H9 (cell line): ENCODE data around the gene SSX2IP. TPM values are rescaled to one million over a fixed set of nuclear protein-coding genes. Genes with fewer than 3 reads are reported as not detected.

Experiments used
- DNase-seq: peaks from one replicate; pipeline ENCODE4 v3.0.0-alpha.2; 2017
- H2AFZ ChIP-seq: one replicate; pipeline ENCODE4 v1.6.1; 2013; ENCODE audit warnings: mild to moderate bottlenecking, low read length, control low read depth, moderate library complexity
- H2AK5ac ChIP-seq: 2 replicates; pipeline ENCODE4 v1.6.1; 2013; ENCODE audit warnings: low read length, control low read depth, mixed read lengths; ENCODE audit not compliant: insufficient read length
- H2BK120ac ChIP-seq: one replicate; pipeline ENCODE4 v1.6.1; 2013; ENCODE audit warnings: low read depth, mild to moderate bottlenecking, low read length, control low read depth, inconsistent platforms; ENCODE audit not compliant: poor library complexity, severe bottlenecking
- H2BK12ac ChIP-seq: 2 replicates; pipeline ENCODE4 v1.6.1; 2013; ENCODE audit warnings: low read length, control low read depth, mixed read lengths, low read depth; ENCODE audit not compliant: insufficient read length
- H2BK15ac ChIP-seq: 2 replicates; pipeline ENCODE4 v1.6.1; 2013; ENCODE audit warnings: low read depth, low read length, control low read depth
- H2BK20ac ChIP-seq: one replicate; pipeline ENCODE4 v1.6.1; 2013; ENCODE audit warnings: low read depth, mild to moderate bottlenecking, low read length, control low read depth, inconsistent platforms; ENCODE audit not compliant: poor library complexity, severe bottlenecking
- H2BK5ac ChIP-seq: 2 replicates; pipeline ENCODE4 v1.6.1; 2013; ENCODE audit warnings: low read length, control low read depth, mixed read lengths; ENCODE audit not compliant: insufficient read length
- H3K14ac ChIP-seq: 2 replicates; pipeline ENCODE4 v1.6.1; 2013; ENCODE audit warnings: low read length, control low read depth; ENCODE audit not compliant: insufficient read depth
- H3K18ac ChIP-seq: 2 replicates; pipeline ENCODE4 v1.6.1; 2013; ENCODE audit warnings: low read depth, mild to moderate bottlenecking, mixed read lengths, low read length, control low read depth; ENCODE audit not compliant: insufficient read length
- H3K23ac ChIP-seq: 2 replicates; pipeline ENCODE4 v1.6.1; 2013; ENCODE audit warnings: low read length, control low read depth, mixed read lengths, low read depth; ENCODE audit not compliant: insufficient read length
- H3K23me2 ChIP-seq: 2 replicates; pipeline ENCODE4 v1.6.1; 2013; ENCODE audit warnings: low read depth, mild to moderate bottlenecking, mixed read lengths, low read length, control low read depth; ENCODE audit not compliant: insufficient read length, poor library complexity, severe bottlenecking
- H3K27ac ChIP-seq: 2 replicates; pipeline ENCODE4 v1.5.1; 2013; ENCODE audit warnings: low read length, control low read depth, mixed read lengths, low read depth; ENCODE audit not compliant: insufficient read length
- H3K27me3 ChIP-seq: 2 replicates; pipeline ENCODE4 v1.6.1; 2013; ENCODE audit warnings: low read length, control low read depth, inconsistent platforms; ENCODE audit not compliant: insufficient read depth
- H3K4ac ChIP-seq: 2 replicates; pipeline ENCODE4 v1.6.1; 2013; ENCODE audit warnings: low read depth, mild to moderate bottlenecking, control low read depth, inconsistent platforms, low read length, moderate library complexity
- H3K4me1 ChIP-seq: 2 replicates; pipeline ENCODE4 v1.6.1; 2013; ENCODE audit warnings: low read length, control low read depth, inconsistent platforms; ENCODE audit not compliant: insufficient read depth
- H3K4me2 ChIP-seq: 2 replicates; pipeline ENCODE4 v1.6.1; 2013; ENCODE audit warnings: low read length, control low read depth, mixed read lengths; ENCODE audit not compliant: insufficient read length, insufficient read depth
- H3K56ac ChIP-seq: 2 replicates; pipeline ENCODE4 v1.6.1; 2013; ENCODE audit warnings: low read depth, mild to moderate bottlenecking, mixed read lengths, low read length, control low read depth; ENCODE audit not compliant: insufficient read length
- H3K79me1 ChIP-seq: 2 replicates; pipeline ENCODE4 v1.6.1; 2013; ENCODE audit warnings: low read depth, mild to moderate bottlenecking, moderate library complexity, low read length, control low read depth, inconsistent platforms; ENCODE audit not compliant: insufficient read depth, poor library complexity, severe bottlenecking
- H3K79me2 ChIP-seq: 2 replicates; pipeline ENCODE4 v1.6.1; 2013; ENCODE audit warnings: low read length, control low read depth, inconsistent platforms; ENCODE audit not compliant: insufficient read depth
- H3K9ac ChIP-seq: 2 replicates; pipeline ENCODE4 v1.6.1; 2013; ENCODE audit warnings: low read length, control low read depth, mixed read lengths; ENCODE audit not compliant: insufficient read length; ENCODE audit errors: extremely low read depth
- H3K9me3 ChIP-seq: one replicate; pipeline ENCODE4 v1.6.1; 2013; ENCODE audit warnings: low read depth, low read length, inconsistent platforms; ENCODE audit not compliant: control insufficient read depth
- H3T11ph ChIP-seq: one replicate; pipeline ENCODE4 v1.6.1; 2013; ENCODE audit warnings: mild to moderate bottlenecking, low read length, control low read depth, inconsistent platforms
- H4K20me1 ChIP-seq: one replicate; pipeline ENCODE4 v1.6.1; 2013; ENCODE audit not compliant: control insufficient read depth, insufficient read length, insufficient read depth
- H4K5ac ChIP-seq: 2 replicates; pipeline ENCODE4 v1.6.1; 2013; ENCODE audit warnings: low read depth, mild to moderate bottlenecking, mixed read lengths, low read length, control low read depth; ENCODE audit not compliant: insufficient read length
- H4K8ac ChIP-seq: replicated peaks from 2 replicates; pipeline ENCODE4 v1.6.1; 2013; ENCODE audit warnings: low read length, control low read depth, mixed read lengths, low read depth; ENCODE audit not compliant: insufficient read length
- H4K91ac ChIP-seq: 2 replicates; pipeline ENCODE4 v1.6.1; 2013; ENCODE audit warnings: low read depth, mild to moderate bottlenecking, moderate library complexity, mixed read lengths, low read length, control low read depth; ENCODE audit not compliant: insufficient read length
- H3K27ac Mint-ChIP-seq, 3 experiments: 2 replicates in 2 of 3; 3 replicates in 1 of 3; pipeline ENCODE4 v1.8.0; 2020 to 2021; ENCODE audit warnings: mixed read lengths in 3 of 3, mild to moderate bottlenecking in 1 of 3, moderate library complexity in 1 of 3
- H3K27me3 Mint-ChIP-seq: 2 replicates; pipeline ENCODE4 v1.8.0; 2021; ENCODE audit warnings: low read depth, mild to moderate bottlenecking, moderate library complexity, mixed read lengths
- H3K36me3 Mint-ChIP-seq, 3 experiments: 2 replicates in 2 of 3; 3 replicates in 1 of 3; pipeline ENCODE4 v1.8.0; 2020 to 2021; ENCODE audit warnings: low read depth in 3 of 3, mixed read lengths in 3 of 3; ENCODE audit not compliant: insufficient read depth in 1 of 3
- H3K4me1 Mint-ChIP-seq, 2 experiments: 2 replicates each; pipeline ENCODE4 v1.8.0; 2020; ENCODE audit warnings: mixed read lengths in 2 of 2
- H3K4me3 Mint-ChIP-seq, 2 experiments: 2 replicates in 1 of 2; 3 replicates in 1 of 2; pipeline ENCODE4 v1.8.0; 2020 to 2021; ENCODE audit warnings: mild to moderate bottlenecking in 2 of 2, mixed read lengths in 2 of 2, moderate library complexity in 1 of 2
- H3K9me3 Mint-ChIP-seq, 2 experiments: 2 replicates in 1 of 2; 3 replicates in 1 of 2; pipeline ENCODE4 v1.8.0; 2020; ENCODE audit warnings: mild to moderate bottlenecking in 2 of 2, mixed read lengths in 2 of 2, moderate library complexity in 1 of 2
- WGBS: extraction: QIAGEN DNeasy Blood & Tissue Kit; methylation state at CpG from one replicate; pipeline ENCODE4 v1.1.7; 2013; ENCODE audit warnings: missing lambda C conversion rate, low lambda C conversion rate, mixed read lengths; ENCODE audit not compliant: insufficient read length; ENCODE audit errors: extremely low coverage; 5-methylcytosine and 5-hydroxymethylcytosine counted together
- total RNA-seq: library from RNA; stranded (reverse); gene quantifications from 2 replicates; pipeline ENCODE4 v1.2.1, GENCODE V29; 2021
- TF ChIP-seq, protein P1 (sequence below): fragments of 200-600 bp; sonication (generic); conservative IDR thresholded peaks from 3 replicates; pipeline ENCODE4 v1.8.0; 2021; ENCODE audit warnings: antibody characterized with exemption, mild to moderate bottlenecking

Gene SSX2IP
- total RNA-seq, 1 experiment from 2014 or later = 19.6 TPM

DNA sequence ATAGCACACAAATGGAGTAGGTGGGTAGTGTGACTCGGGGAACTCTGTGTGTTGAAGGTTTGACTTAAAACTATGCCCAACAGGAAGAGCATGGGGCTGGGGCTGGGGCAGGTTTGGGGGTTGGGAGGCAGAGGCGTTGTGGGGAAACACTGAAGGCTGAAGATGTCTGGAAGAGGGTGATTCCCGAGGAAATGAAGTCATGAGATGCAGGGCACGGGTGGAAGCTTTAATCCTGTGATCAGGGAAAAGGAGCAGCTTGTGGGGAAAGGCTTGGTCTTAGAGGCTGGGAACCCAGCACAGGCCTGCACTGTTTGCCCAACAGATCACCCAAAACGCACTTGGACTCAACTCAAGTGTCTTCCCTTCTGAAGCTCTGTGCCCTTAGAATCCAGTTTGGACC is 89.5 kb downstream of the SSX2IP start:
- H3K36me3 Mint-ChIP-seq = peaks cover 9 to 17% (median 16%) of the 10 kb centered on the region in 3 experiments
- H2AFZ ChIP-seq = no peak overlapping the region
- H3K79me2 ChIP-seq = no peaks in the 10 kb centered on the region
- no peak overlapping the region for H3K4me2 ChIP-seq
- no peak overlapping the region; a peak in 1 of 7 replicates for H3K27ac Mint-ChIP-seq
- no peak overlapping the region for H3K4ac ChIP-seq
- no peak overlapping the region for H2BK120ac ChIP-seq
- no peak overlapping the region for H4K91ac ChIP-seq
- H3K4me1 Mint-ChIP-seq = peaks cover 16 to 20% of the 10 kb centered on the region in 2 experiments
- H2BK15ac ChIP-seq = no peak overlapping the region
- TF ChIP-seq, protein P1, sequence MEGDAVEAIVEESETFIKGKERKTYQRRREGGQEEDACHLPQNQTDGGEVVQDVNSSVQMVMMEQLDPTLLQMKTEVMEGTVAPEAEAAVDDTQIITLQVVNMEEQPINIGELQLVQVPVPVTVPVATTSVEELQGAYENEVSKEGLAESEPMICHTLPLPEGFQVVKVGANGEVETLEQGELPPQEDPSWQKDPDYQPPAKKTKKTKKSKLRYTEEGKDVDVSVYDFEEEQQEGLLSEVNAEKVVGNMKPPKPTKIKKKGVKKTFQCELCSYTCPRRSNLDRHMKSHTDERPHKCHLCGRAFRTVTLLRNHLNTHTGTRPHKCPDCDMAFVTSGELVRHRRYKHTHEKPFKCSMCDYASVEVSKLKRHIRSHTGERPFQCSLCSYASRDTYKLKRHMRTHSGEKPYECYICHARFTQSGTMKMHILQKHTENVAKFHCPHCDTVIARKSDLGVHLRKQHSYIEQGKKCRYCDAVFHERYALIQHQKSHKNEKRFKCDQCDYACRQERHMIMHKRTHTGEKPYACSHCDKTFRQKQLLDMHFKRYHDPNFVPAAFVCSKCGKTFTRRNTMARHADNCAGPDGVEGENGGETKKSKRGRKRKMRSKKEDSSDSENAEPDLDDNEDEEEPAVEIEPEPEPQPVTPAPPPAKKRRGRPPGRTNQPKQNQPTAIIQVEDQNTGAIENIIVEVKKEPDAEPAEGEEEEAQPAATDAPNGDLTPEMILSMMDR = no peak
- H3K14ac ChIP-seq = no peak overlapping the region
- no peak overlapping the region for H4K8ac ChIP-seq
- no peak overlapping the region for H3K18ac ChIP-seq
- H2BK12ac ChIP-seq = no peak overlapping the region
- H3K4me3 Mint-ChIP-seq = no peak overlapping the region
- no peaks in the 10 kb centered on the region for H3K79me1 ChIP-seq
- no peak overlapping the region for H3K9ac ChIP-seq
- H3K27me3 ChIP-seq = no peaks in the 10 kb centered on the region; the same call in 1 of the 2 replicates
- no peak overlapping the region for H4K5ac ChIP-seq
- no peaks in the 10 kb centered on the region for H4K20me1 ChIP-seq
- no peak overlapping the region for H2BK5ac ChIP-seq
- H3K56ac ChIP-seq = no peak overlapping the region
- no peak overlapping the region for H3K27ac ChIP-seq
- no peak overlapping the region for H2BK20ac ChIP-seq
- H2AK5ac ChIP-seq = no peak overlapping the region
- WGBS = no CpG with 5 or more reads among the region's 5 CpGs
- H3K4me1 ChIP-seq = no peaks in the 10 kb centered on the region
- H3K27me3 Mint-ChIP-seq = peaks cover 4% of the 10 kb centered on the region
- peaks cover 9% of the 10 kb centered on the region for H3K9me3 ChIP-seq
- peaks cover 18 to 21% of the 10 kb centered on the region in 2 experiments for H3K9me3 Mint-ChIP-seq
- no peak overlapping the region for H3T11ph ChIP-seq
- H3K23ac ChIP-seq = no peak overlapping the region
- DNase-seq = no peak
- no peaks in the 10 kb centered on the region for H3K23me2 ChIP-seq
